GM23248 (cell line): ENCODE measurements around the gene CYSLTR1. TPM values are rescaled to one million over a fixed set of nuclear protein-coding genes. Genes with fewer than 3 reads are reported as not detected.
"Not testable (repeated sequence)": the region's sequence is repeated elsewhere in the genome, so short reads cannot be mapped to it uniquely, and the experiment has no call there.

Experiments used
- DNase-seq: peaks from one replicate; pipeline ENCODE4 v3.0.0-alpha.2; 2015
- H2AFZ ChIP-seq: fragments of 200-600 bp; sonication (generic); 2 replicates; pipeline ENCODE4 v1.6.1; 2016; ENCODE audit warnings: antibody characterized with exemption
- H3F3A ChIP-seq: fragments of 200-600 bp; sonication (generic); 2 replicates; pipeline ENCODE4 v1.6.1; 2016; ENCODE audit warnings: mild to moderate bottlenecking, antibody characterized with exemption, mixed run types; ENCODE audit not compliant: insufficient read depth
- H3K27ac ChIP-seq: fragments of 200-600 bp; sonication (generic); 2 replicates; pipeline ENCODE4 v1.5.1; 2016; ENCODE audit warnings: mild to moderate bottlenecking
- H3K27me3 ChIP-seq: fragments of 200-600 bp; sonication (generic); replicated peaks from 2 replicates; pipeline ENCODE4 v1.6.1; 2016; ENCODE audit warnings: mild to moderate bottlenecking; ENCODE audit not compliant: insufficient read depth
- H3K36me3 ChIP-seq: fragments of 200-600 bp; sonication (generic); 2 replicates; pipeline ENCODE4 v1.6.1; 2016; ENCODE audit warnings: low read depth, mild to moderate bottlenecking
- H3K4me1 ChIP-seq: fragments of 200-600 bp; sonication (generic); 2 replicates; pipeline ENCODE4 v1.6.1; 2016; ENCODE audit warnings: mild to moderate bottlenecking; ENCODE audit not compliant: insufficient read depth
- H3K4me2 ChIP-seq: fragments of 200-600 bp; sonication (generic); one replicate; pipeline ENCODE4 v1.6.1; 2016; ENCODE audit warnings: mild to moderate bottlenecking; ENCODE audit not compliant: unreplicated experiment
- H3K4me3 ChIP-seq: fragments of 200-600 bp; sonication (generic); 2 replicates; pipeline ENCODE4 v1.5.1; 2016; ENCODE audit warnings: mild to moderate bottlenecking
- H3K79me2 ChIP-seq: fragments of 200-600 bp; sonication (generic); 2 replicates; pipeline ENCODE4 v1.6.1; 2016; ENCODE audit warnings: mild to moderate bottlenecking; ENCODE audit not compliant: insufficient read depth
- H3K9ac ChIP-seq: fragments of 200-600 bp; sonication (generic); 2 replicates; pipeline ENCODE4 v1.6.1; 2016; ENCODE audit warnings: mild to moderate bottlenecking
- H3K9me2 ChIP-seq: fragments of 200-600 bp; sonication (generic); 2 replicates; pipeline ENCODE4 v1.6.1; 2016; ENCODE audit warnings: mixed run types, mild to moderate bottlenecking, moderate library complexity; ENCODE audit not compliant: insufficient read depth
- H3K9me3 ChIP-seq: fragments of 200-600 bp; sonication (generic); one replicate; pipeline ENCODE4 v1.6.1; 2017; ENCODE audit warnings: low read depth
- H4K20me1 ChIP-seq: fragments of 200-600 bp; sonication (generic); 2 replicates; pipeline ENCODE4 v1.6.0; 2016; ENCODE audit not compliant: insufficient read depth
- EZH2 ChIP-seq: fragments of 200-600 bp; sonication (generic); IDR thresholded peaks from 2 replicates; pipeline ENCODE4 v1.6.1; 2018; ENCODE audit warnings: antibody characterized with exemption, mild to moderate bottlenecking; ENCODE audit not compliant: insufficient read depth, poor library complexity, severe bottlenecking
- EZH2phosphoT487 ChIP-seq: fragments of 200-600 bp; sonication (generic); IDR thresholded peaks from 2 replicates; pipeline ENCODE4 v1.6.1; 2018; ENCODE audit warnings: antibody characterized with exemption, moderate library complexity, mild to moderate bottlenecking, low read depth; ENCODE audit not compliant: insufficient read depth
- WGBS, 2 experiments: methylation state at CpG; one replicate each; pipeline ENCODE4 v1.1.6; 2015 to 2017; ENCODE audit warnings: low lambda C conversion rate in 2 of 2, low coverage in 1 of 2; ENCODE audit errors: missing lambda C conversion rate in 2 of 2; 5-methylcytosine and 5-hydroxymethylcytosine counted together
- in situ Hi-C: fragments of 300-500 bp; cut with MboI; formaldehyde crosslinking; loops from 2 replicates; pipeline ENCODE4 v1.15.0; 2020
- polyA plus RNA-seq: library from polyadenylated mRNA; unstranded; fragments of >200 nt; fragmentation: Nextera tagmentation; extraction: Ambion mirVana; gene quantifications from 2 replicates; pipeline ENCODE4 v1.2.1, GENCODE V29; 2016
- total RNA-seq: library from RNA; depleted of rRNA; stranded (reverse); fragments of >200 nt; shearing (Covaris generic); gene quantifications from 2 replicates; pipeline ENCODE4 v1.2.3, GENCODE V29; 2014; rRNA removed

The CYSLTR1 gene
- total and polyA plus RNA-seq, 2 experiments from 2014 or later: not detected

DNA sequence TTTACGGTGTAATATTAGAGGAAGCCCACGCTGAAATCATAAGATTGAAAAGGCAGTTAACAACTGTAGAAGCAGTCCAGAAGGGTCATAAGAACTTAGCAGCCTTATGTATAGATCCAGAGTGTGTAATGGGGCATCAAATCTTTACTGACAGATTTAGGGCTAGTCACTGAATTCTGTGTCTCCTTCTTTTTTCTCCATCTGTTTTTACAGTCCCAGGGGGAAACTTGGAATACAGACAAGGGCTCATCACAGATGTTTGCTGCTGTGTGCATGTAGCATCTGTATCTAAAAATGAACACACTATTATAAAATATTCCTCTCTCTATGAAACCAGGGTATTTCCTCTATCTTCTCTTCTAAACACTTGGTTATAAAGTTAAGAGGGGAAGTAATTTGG lies 43.9 kb downstream of the CYSLTR1 start:
- Histone ChIP-seq H4K20me1 (no peaks in the 10 kb centered on the region), H3K9ac (no peak overlapping the region), H2AFZ (no peak overlapping the region), H3K9me2 (no peaks in the 10 kb centered on the region), H3K27ac (no peak overlapping the region), H3K4me2 (no peak overlapping the region), H3K27me3 (no peaks in the 10 kb centered on the region), H3K4me3 (no peak overlapping the region), H3F3A (no peaks in the 10 kb centered on the region), H3K4me1 (no peaks in the 10 kb centered on the region), H3K79me2 (no peaks in the 10 kb centered on the region), H3K36me3 (no peaks in the 10 kb centered on the region), H3K9me3 (no peaks in the 10 kb centered on the region)
- TF ChIP-seq EZH2phosphoT487: no peak
- no peak for TF ChIP-seq EZH2
- 4 to 5% methylated on average over 2 of the region's 2 CpGs for WGBS, 2 experiments
- no peak for DNase-seq
- in situ Hi-C loops: no loop called here

GRCh38 chrX:78237127-78237526 lies 90.3 kb downstream of the CYSLTR1 start:
- no peaks in the 10 kb centered on the region for H3K79me2 ChIP-seq
- H3K36me3 ChIP-seq: no peaks in the 10 kb centered on the region
- no peaks in the 10 kb centered on the region for H3F3A ChIP-seq
- H4K20me1 ChIP-seq: no peaks in the 10 kb centered on the region
- H2AFZ ChIP-seq: no peak overlapping the region
- no peaks in the 10 kb centered on the region for H3K27me3 ChIP-seq
- no peak overlapping the region for H3K9ac ChIP-seq
- no peak overlapping the region for H3K4me2 ChIP-seq
- DNase-seq: no peak
- no peaks in the 10 kb centered on the region for H3K9me3 ChIP-seq
- in situ Hi-C loops: no loop called here
- no peak overlapping the region for H3K27ac ChIP-seq
- TF ChIP-seq EZH2phosphoT487 (no peak), EZH2 (no peak)
- no peaks in the 10 kb centered on the region for H3K9me2 ChIP-seq
- H3K4me3 ChIP-seq: no peak overlapping the region
- no peaks in the 10 kb centered on the region for H3K4me1 ChIP-seq

DNA sequence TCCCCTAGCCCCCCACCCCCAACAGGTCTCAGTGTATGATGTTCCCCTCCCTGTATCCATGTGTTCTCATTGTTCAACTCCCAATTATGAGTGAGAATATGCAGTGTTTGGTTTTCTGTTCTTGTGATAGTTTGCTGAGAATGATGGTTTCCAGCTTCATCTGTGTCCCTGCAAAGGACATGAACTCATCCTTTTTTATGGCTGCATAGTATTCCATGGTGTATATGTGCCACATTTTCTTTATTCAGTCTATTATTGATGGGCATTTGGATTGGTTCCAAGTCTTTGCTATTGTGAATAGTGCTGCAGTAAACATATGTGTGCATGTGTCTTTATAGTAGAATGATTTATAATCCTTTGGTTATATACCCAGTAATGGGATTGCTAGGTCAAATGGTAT lies 101.4 kb downstream of the CYSLTR1 start:
- H3K27ac ChIP-seq, H3K36me3 ChIP-seq, H3K9me3 ChIP-seq, H3K4me1 ChIP-seq, H4K20me1 ChIP-seq, H3K79me2 ChIP-seq, H2AFZ ChIP-seq, H3K4me2 ChIP-seq, H3K9ac ChIP-seq, in situ Hi-C loops, H3K27me3 ChIP-seq, H3K4me3 ChIP-seq, H3F3A ChIP-seq, DNase-seq, H3K9me2 ChIP-seq: not testable (repeated sequence)

Other genes starting within 250 kb of the CYSLTR1 start
- 644 and 818 TPM in 2 replicates for gene PGK1, start 223.4 kb downstream of the CYSLTR1 start, total RNA-seq
- 749 and 768 TPM in 2 replicates for gene PGK1, start 223.4 kb downstream of the CYSLTR1 start, polyA plus RNA-seq
- gene TAF9B, start 188.0 kb downstream of the CYSLTR1 start, total RNA-seq: 9.2 and 12.4 TPM in 2 replicates
- 11.3 and 12.2 TPM in 2 replicates for gene TAF9B, start 188.0 kb downstream of the CYSLTR1 start, polyA plus RNA-seq